HepG2 (cell line): ENCODE measurements around the gene MEGF11. TPM values are rescaled to one million over a fixed set of nuclear protein-coding genes. Genes with fewer than 3 reads are reported as not detected.

Experiments used
- ATAC-seq: fragments of 200-7000 bp; cut with Tn5 transposase; 3 replicates; pipeline ENCODE4 v1.9.1; 2020; ENCODE audit warnings: mild to moderate bottlenecking, moderate library complexity
- BruUV-seq: library from RNA; stranded (reverse); fragments of 400-500 nt; replicated peaks from 2 replicates; lab custom pipeline; 2021; lab: Mats Ljungman, UMichigan
- CTCF ChIA-PET: fragments of 300-600 bp; formaldehyde crosslinking; extraction: SDS; loops from one replicate; lab custom pipeline; 2021; ENCODE audit warnings: low total read pairs, inconsistent platforms, low intra/inter-chr PET ratio; lab: Yijun Ruan, JAX
- POLR2A ChIA-PET: fragments of 350-600 bp; sonication (Branson Sonifier 250); formaldehyde crosslinking; loops from one replicate; lab custom pipeline; 2020; ENCODE audit warnings: antibody characterized with exemption, inconsistent platforms; lab: Yijun Ruan, JAX
- DNase-seq: peaks from one replicate; pipeline ENCODE4 v3.0.0-alpha.2; 2015; ENCODE audit warnings: low spot score
- FAIRE-seq: peaks from 3 replicates; lab custom pipeline; 2011; peaks lifted over from hg19 to GRCh38; lab: Jason Lieb, UNC
- H2AFZ ChIP-seq: one replicate; pipeline ENCODE4 v1.6.1; 2011; ENCODE audit warnings: low read length, inconsistent platforms
- H3K27ac ChIP-seq: fragments of 300-600 bp; 3 replicates; pipeline ENCODE4 v1.8.0; 2011; ENCODE audit warnings: mixed run types, mild to moderate bottlenecking, mixed read lengths, low read length, inconsistent platforms; ENCODE audit not compliant: insufficient read depth; ENCODE audit errors: extremely low read length
- H3K27me3 ChIP-seq, 2 experiments: fragments of 200-600 bp in 1 of 2; 2 replicates in 1 of 2; 3 replicates in 1 of 2; pipeline versions ENCODE4 v1.6.0 to v1.8.0; 2011; ENCODE audit warnings: low read length in 2 of 2, mild to moderate bottlenecking in 2 of 2, moderate library complexity in 2 of 2, inconsistent platforms in 1 of 2; ENCODE audit not compliant: insufficient read depth in 2 of 2, control insufficient read depth in 1 of 2
- H3K36me3 ChIP-seq, 2 experiments: fragments of 200-600 bp in 1 of 2; replicated peaks in 1 of 2; 2 replicates in 1 of 2; 3 replicates in 1 of 2; pipeline versions ENCODE4 v1.5.1 to v1.8.0; 2011; ENCODE audit warnings: low read length in 2 of 2, inconsistent platforms in 1 of 2; ENCODE audit not compliant: insufficient read depth in 2 of 2, control insufficient read depth in 1 of 2
- H3K4me1 ChIP-seq: 2 replicates; pipeline ENCODE4 v1.5.1; 2012; ENCODE audit warnings: low read length, inconsistent platforms; ENCODE audit not compliant: insufficient read depth
- H3K4me2 ChIP-seq: 2 replicates; pipeline ENCODE4 v1.6.0; 2011; ENCODE audit warnings: low read depth, low read length, inconsistent platforms
- H3K4me3 ChIP-seq, 3 experiments: fragments of 200-600 bp in 1 of 3; sonication (generic), shearing (Covaris generic) in 1 of 3; replicated peaks in 1 of 3; 2 replicates each; pipeline ENCODE4 v1.5.1; 2011 to 2016; ENCODE audit warnings: low read length in 3 of 3, inconsistent platforms in 2 of 3, low read depth in 2 of 3, mild to moderate bottlenecking in 2 of 3, control low read depth in 1 of 3, mixed read lengths in 1 of 3; ENCODE audit not compliant: insufficient read depth in 1 of 3
- H3K79me2 ChIP-seq: one replicate; pipeline ENCODE4 v1.6.1; 2011; ENCODE audit warnings: low read length, inconsistent platforms; ENCODE audit not compliant: insufficient read depth
- H3K9ac ChIP-seq: 2 replicates; pipeline ENCODE4 v1.6.0; 2011; ENCODE audit warnings: mild to moderate bottlenecking, low read depth, low read length, inconsistent platforms; ENCODE audit not compliant: insufficient read depth
- H3K9me3 ChIP-seq: 2 replicates; pipeline ENCODE4 v1.5.1; 2012; ENCODE audit warnings: mild to moderate bottlenecking, low read length
- H4K20me1 ChIP-seq: 2 replicates; pipeline ENCODE4 v1.6.0; 2011; ENCODE audit warnings: inconsistent platforms, mild to moderate bottlenecking, low read length, moderate library complexity; ENCODE audit not compliant: insufficient read depth
- MEIS2 ChIP-seq: sonication (generic); formaldehyde crosslinking; IDR thresholded peaks from 2 replicates; pipeline ENCODE4 v1.9.0; 2021; ENCODE audit warnings: mild to moderate bottlenecking, missing genetic modification reagents
- RBM39 ChIP-seq: fragments of 200-400 bp; formaldehyde crosslinking; IDR thresholded peaks from one replicate; pipeline ENCODE4 v1.6.1; 2018; ENCODE audit warnings: antibody characterized with exemption, mild to moderate bottlenecking, low read depth, low read length; ENCODE audit not compliant: poor library complexity, severe bottlenecking
- ZBTB7B ChIP-seq: sonication (generic); formaldehyde crosslinking; IDR thresholded peaks from 2 replicates; pipeline ENCODE4 v1.4.0; 2020; ENCODE audit warnings: missing genetic modification reagents
- ZNF501 ChIP-seq: sonication (generic); formaldehyde crosslinking; IDR thresholded peaks from 2 replicates; pipeline ENCODE4 v1.5.1; 2020; ENCODE audit warnings: mild to moderate bottlenecking, moderate library complexity, missing genetic modification reagents
- WGBS: methylation state at CpG from one replicate; pipeline ENCODE4 v1.1.6; 2017; ENCODE audit warnings: low lambda C conversion rate; 5-methylcytosine and 5-hydroxymethylcytosine counted together
- in situ Hi-C: cut with HindIII; loops from 2 replicates; pipeline ENCODE4 v1.10.0; 2017; ENCODE audit warnings: low pct_unique_long_range_greater_than_20kb; ENCODE audit not compliant: extremely low pct_ligation_motif_present
- intact Hi-C: fragments of 100-400 bp; cut with micrococcal nuclease; formaldehyde crosslinking; loops from one replicate; pipeline ENCODE4 v1.10.0; 2022; ENCODE audit not compliant: unreplicated experiment
- polyA plus RNA-seq, 8 experiments: library from polyadenylated mRNA; depleted of rRNA in 3 of 8; stranded (reverse) in 7 of 8; unstranded in 1 of 8; fragments of >200 nt; fragmentation: Illumina TruSeq in 4 of 8; extraction: Trizol in 4 of 8; gene quantifications; 2 replicates each; pipeline versions ENCODE4 v1.2.1 to v1.2.3, GENCODE V29; 2011 to 2016; ENCODE audit warnings: low read depth in 4 of 8, missing spikeins in 1 of 8, mixed read lengths in 1 of 8; ENCODE audit not compliant: insufficient read depth in 1 of 8
- total RNA-seq, 5 experiments: library from RNA; depleted of rRNA; stranded (reverse); fragments of >200 nt; fragmentation: Illumina TruSeq; extraction: Trizol; gene quantifications; 2 replicates each; pipeline ENCODE4 v1.2.3, GENCODE V29; 2016; ENCODE audit warnings: low read depth in 1 of 5
- TF ChIP-seq, protein P1 (sequence below): sonication (generic); formaldehyde crosslinking; conservative IDR thresholded peaks from 2 replicates; pipeline ENCODE4 v1.8.0; 2022; ENCODE audit warnings: mild to moderate bottlenecking, moderate library complexity, missing genetic modification reagents

Gene MEGF11
- total and polyA plus RNA-seq, 2 of the 13 experiments (the other 11 are each of a cell fraction or from before 2014, with no cell fraction given), result not detected

GRCh38 chr15:65888981-65889380, 364.6 kb downstream of the MEGF11 start (continued):
- TF ChIP-seq, protein P1, sequence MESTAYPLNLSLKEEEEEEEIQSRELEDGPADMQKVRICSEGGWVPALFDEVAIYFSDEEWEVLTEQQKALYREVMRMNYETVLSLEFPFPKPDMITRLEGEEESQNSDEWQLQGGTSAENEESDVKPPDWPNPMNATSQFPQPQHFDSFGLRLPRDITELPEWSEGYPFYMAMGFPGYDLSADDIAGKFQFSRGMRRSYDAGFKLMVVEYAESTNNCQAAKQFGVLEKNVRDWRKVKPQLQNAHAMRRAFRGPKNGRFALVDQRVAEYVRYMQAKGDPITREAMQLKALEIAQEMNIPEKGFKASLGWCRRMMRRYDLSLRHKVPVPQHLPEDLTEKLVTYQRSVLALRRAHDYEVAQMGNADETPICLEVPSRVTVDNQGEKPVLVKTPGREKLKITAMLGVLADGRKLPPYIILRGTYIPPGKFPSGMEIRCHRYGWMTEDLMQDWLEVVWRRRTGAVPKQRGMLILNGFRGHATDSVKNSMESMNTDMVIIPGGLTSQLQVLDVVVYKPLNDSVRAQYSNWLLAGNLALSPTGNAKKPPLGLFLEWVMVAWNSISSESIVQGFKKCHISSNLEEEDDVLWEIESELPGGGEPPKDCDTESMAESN, result no peak
- no peak for TF ChIP-seq RBM39
- no peak for TF ChIP-seq ZBTB7B (CRISPR knock-in tag)

DNA sequence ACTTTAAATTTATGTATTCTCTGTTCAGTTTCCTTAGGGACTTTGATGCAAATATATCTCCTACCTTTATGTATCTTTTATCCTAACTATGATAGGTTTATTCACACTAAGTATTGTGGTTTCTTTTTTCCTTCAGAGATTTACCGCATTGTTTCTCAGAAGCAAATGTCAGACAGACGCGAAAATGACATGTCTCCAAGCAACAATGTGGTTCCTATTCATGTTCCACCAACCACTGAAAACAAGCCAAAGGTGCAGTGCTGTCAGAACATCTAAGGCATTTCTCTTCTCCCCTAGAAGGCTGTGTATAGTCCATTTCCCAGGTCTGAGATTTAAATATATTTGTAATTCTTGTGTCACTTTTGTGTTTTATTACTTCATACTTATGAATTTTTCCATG, 366.0 kb downstream of the MEGF11 start:
- POLR2A ChIA-PET, result no interaction called here
- no TSS peak for BruUV-seq
- intact Hi-C loops (no loop called here), in situ Hi-C loops (no loop called here)
- no peak overlapping the region for H3K9ac ChIP-seq
- H3K9me3 ChIP-seq, result no peaks in the 10 kb centered on the region
- no peak overlapping the region for H2AFZ ChIP-seq
- WGBS, result over 99% methylated on average over 3 of the region's 3 CpGs
- TF ChIP-seq MEIS2 (CRISPR knock-in tag) (no peak), ZNF501 (no peak)
- H3K4me1 ChIP-seq, result no peaks in the 10 kb centered on the region
- H3K4me3 ChIP-seq, result no peak overlapping the region
- peaks cover 6 to 63% of the 10 kb centered on the region in 2 experiments for H3K36me3 ChIP-seq
- no peak overlapping the region for H3K4me2 ChIP-seq
- H3K27ac ChIP-seq, result no peak overlapping the region
- ATAC-seq (no peak), FAIRE-seq (no peak), DNase-seq (no peak)
- H3K79me2 ChIP-seq, result peaks cover 3% of the 10 kb centered on the region
- 0 out of 2 replicates have a peak, but pooled peaks cover 3% of the 10 kb centered on the region for H4K20me1 ChIP-seq
- CTCF ChIA-PET, result no interaction called here
- H3K27me3 ChIP-seq, result no peaks in the 10 kb centered on the region
